ENCODE results near the gene CCDC106.

The CCDC106 gene

DNA sequence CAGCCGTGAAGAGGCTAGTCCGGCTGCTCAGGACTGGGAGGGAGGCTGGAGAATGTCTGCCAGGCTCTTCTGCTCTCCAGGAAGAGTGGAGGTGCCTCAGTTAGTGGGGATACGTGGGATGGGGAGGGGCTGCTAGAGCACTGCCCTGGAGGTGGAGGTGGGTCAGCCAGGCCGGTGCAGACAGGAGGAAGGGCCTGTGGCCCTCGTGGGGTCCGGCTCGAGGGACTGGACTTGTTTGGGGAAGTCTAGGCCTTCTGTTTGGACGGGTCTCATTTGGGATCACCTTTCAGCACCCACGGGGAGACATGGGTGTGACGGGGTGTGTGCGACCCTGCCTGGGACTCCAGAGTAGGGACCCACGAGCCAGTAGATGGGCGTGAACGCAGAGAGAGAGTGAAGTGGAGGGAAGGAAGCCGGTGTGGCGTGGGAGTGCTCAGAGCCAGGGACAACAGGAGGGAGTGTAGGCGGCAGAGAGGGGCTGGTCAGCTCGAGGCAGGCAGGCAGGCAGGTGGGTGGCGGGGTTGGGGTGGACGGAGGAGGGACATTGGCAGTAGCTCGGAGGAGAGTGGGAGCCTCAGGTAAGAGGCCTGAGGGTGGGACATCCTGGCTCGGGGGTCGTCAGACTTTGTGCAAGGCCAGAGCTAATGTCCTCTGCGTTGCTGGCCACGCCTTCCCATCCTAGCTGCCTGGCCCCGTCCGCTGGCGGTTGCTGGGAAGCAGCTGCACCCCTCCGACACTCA, 38.5 kb downstream of the CCDC106 start:
- no peak for DNase-seq

DNA sequence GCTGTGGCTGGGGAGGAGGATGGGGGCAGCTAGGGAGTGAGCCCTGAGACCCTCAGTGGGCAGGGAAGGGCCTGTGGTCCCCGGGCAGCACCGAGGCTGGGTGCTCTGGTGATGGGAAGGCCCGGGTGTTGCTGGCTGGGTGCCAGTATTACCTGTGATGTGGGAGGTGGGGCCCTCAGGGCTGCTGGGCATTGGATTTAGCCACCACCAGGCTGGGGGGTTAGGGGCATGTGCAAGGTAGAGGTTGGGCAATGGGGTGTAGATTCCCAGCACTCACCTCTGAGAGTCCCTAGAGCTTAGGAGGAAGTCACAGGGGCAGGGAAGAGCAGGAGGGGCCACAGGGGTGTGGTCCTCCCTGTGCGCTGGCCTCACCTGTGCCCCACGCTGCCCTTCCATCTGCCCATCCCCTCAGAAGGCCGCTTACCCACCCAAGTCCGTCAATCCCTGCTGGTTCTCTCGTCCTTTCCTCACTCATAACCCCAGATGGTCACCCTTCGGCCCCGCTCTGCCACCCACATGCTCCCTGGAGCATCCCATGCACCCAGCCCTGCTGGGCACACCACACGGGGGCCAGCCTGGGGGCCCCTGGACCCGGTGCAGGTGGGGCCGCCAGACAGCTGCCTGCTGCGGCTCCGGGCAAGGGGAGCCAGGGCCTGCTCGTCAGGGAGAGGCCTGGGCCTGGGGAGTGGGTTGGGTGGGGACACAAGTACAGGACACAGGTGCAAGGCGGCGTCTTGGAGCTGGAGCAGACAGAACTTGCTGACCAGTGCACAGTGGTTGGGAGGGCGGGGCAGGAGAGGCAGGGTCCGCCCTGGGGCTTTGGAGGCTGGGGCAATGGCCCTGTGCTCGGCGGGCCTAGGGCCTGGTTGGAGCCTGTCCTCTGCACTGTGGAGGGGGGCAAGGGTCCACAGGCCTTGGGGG, 39.5 kb downstream of the CCDC106 start:
- no peak for DNase-seq

DNA sequence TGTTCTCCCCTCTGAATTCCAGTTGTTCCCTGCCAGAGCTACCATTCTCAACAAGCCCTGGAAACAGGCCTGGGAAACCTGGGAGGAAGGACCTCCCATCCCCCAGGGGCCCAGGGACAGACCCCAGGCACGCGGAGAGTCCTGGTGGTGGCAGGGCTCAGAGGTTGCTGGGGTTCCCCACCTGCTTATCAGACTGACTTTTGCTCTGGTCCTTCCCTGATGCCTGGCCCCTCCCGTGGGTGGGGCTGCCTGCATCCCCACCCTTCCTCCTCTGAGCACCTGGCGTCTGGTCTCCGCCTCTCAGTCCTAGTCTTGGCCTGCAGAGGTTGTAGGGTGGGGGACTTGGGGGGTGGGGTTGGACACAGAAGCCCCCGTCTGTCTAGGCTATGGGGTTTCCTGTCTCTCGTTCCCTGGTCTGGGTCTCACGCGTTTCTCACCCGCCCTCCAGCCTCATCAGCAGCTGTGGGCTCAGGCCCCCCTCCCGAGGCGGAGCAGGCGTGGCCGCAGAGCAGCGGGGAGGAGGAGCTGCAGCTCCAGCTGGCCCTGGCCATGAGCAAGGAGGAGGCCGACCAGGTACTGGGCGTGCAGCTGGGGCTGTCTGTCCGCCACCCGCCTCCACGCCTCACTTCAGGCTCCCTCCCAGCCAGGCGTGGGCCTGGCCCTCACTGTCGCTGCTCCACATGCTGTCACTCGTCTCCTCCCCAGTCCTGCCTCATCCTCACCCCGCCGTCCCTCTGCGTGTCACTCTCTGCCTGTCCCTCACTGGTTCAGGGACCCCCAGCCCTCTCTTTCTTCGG, 40.6 kb downstream of the CCDC106 start:
- no peak for DNase-seq

DNA sequence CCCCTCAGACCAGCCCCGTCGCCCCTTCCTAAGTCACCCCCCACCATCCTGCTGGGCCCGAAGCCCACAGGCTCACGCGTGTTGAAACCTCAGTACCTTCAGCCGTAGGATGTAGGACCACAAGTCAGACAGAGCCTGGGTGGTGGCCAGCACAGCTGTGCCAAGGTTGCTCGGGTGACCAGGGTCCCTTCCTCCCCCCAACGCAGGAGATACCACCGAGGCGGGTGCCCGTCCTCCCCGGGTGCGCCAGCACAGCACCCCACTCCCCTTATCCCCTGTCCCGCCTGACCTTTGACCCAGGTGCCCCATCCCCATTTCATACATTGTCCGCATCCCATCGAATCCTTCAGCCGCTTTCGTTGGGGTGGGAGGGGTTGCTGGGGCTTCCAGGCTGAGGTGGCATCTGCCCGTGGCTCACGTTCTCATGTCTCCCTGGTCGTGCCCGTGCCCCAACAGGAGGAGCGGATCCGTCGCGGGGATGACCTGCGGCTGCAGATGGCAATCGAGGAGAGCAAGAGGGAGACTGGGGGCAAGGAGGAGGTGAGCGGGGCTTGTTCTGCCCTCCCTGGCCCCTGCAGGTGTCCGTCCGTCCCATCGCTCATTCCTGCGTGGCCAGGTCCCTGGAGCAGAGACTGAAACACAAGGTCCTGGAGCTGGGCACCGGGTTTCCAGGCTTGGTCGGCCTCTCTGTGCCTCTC, 41.5 kb downstream of the CCDC106 start:
- DNase-seq, result no peak

DNA sequence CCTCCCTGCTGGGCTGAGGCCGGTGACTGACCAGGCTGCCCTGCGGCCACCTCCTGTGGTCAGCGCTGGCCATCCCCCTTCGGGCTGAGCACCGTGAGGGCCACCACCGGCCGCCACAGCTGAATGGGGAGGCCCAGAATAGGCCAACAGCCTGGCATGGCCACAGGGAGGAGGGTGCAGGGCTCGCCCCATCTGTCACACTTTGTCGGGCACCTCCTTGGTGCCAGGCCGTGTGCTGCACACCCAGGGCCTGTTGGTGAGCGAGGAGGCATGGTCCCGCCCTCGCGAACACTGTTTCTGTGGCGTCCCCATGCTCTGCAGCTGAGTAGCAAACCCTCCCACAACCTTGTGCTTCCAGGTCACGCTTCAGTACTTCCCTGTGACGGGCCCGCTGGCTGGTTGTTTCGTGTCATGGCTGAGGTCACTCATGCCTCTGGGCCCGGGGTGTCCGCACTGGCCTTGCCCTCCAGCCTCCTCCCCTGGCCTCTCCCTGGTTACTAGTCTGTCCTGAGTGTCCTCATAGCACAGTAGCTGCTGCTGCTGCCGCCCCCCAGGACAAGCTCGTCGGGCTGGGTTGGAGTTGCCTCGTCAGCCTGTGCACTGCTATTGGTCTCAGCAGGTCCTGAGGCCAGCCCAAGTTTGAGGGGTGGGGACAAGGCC, 42.2 kb downstream of the CCDC106 start:
- DNase-seq, result no peak

DNA sequence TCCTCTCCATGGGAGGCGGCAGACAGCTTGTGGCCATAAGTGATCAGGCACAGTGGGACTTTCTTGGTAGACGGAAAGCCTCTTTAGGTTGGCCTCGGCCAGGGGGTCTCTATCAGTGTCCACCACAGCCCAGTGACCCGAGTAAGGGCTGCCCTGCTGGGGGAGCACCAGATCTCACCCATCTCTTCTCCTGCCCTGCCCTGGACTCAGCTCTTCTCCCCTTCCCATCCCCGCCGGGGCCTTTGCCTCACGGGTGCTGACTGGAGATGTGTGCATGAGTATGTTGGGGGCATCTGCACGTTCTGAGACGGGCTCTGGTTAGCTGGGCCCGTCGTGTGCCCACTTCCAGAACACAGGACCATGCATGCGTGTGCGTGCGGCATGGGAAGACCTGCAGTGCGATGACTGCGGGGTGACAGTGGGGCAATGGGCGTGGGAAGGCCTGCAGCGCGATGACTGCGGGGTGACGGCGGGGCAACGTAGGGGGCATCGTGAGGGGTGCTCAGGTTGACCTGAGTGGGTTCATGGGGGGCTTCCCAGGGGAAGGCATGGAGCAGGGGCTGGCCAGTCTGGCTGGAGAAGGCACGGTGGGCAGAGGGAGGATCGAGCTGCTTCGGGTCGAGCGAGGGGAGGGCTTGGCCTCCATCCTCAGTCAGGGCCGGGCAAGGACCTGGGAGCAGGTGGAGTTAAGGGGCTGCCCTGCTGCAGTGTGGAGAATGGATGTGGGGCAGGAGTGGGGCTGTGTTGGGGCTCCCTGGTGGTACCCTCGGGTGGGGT, 42.9 kb downstream of the CCDC106 start:
- no peak for DNase-seq

DNA sequence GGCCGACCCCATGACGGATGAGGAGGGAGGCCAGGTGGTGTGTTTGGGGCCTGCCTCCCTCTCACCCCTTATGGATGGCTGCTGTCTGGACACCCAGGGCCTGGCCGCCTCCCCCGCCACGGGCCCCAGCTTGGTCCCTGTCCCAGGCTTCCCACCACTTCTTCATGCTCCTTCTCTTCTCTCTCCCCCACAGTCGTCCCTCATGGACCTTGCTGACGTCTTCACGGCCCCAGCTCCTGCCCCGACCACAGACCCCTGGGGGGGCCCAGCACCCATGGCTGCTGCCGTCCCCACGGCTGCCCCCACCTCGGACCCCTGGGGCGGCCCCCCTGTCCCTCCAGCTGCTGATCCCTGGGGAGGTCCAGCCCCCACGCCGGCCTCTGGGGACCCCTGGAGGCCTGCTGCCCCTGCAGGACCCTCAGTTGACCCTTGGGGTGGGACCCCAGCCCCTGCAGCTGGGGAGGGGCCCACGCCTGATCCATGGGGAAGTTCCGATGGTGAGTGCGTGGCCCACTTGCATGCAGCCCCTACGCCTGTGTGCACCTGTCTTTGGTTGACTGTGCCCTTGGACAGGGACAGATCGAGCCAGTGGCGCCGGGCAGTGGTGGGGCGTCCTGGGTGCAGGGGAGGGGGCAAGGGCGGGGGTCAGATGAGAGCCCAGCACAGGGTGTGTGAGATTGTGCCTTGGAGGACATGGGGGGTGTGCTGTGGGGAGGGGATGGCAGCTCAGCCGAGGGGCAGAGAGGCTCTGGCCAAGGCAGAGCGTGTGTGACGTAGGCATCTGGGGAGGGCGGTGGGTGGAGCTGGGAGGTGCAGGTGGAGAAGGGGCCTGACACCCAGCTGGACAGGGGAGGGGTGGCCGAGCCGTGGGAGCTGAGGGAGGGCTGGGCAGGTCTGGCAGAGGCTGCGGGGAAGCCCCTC, 43.8 kb downstream of the CCDC106 start:
- no peak for DNase-seq

DNA sequence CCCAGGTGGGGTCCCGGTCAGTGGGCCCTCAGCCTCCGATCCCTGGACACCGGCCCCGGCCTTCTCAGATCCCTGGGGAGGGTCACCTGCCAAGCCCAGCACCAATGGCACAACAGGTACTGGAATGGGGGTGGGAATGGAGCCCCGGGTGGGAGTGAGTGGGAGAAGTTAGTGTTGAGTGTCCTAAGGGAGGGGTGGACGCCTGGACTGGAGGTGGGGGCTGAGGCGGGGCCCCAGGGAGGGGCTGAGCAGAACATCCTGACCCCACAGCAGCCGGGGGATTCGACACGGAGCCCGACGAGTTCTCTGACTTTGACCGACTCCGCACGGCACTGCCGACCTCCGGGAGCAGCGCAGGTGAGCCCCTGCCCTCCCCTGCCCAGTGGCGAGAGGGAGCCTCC, 44.7 kb downstream of the CCDC106 start:
- no peak for DNase-seq

DNA sequence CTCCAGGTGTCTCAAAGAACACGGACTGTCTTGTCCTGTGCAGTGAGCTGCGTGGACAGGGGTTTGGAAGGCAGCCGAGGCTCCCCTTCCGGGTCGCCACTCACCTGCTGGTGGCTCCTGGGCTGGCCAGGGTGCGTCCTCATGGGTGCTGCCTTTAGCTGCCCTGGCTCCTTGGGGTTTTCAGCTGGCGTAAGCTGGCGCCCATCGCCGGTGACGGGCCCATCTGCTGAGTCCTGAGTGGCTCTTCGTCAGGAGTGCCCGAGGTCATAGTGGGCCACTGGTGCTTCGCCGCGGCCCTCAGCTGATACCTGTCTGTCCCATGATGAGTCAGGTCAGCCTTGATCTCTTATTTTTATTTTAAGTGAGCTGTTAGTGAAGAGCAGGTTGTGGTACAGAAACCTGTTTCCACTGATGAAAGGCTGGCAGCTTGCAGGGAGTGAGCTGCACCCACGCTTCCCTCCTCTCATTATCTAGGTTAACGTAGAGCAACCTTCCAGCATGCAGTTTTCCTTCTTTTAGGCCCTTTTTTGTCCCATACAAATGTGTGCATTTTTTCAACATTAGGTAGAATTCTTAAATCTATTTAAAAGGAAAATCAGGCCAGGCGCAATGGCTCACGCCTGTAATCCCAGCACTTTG, 45.4 kb downstream of the CCDC106 start:
- DNase-seq, result no peak

DNA sequence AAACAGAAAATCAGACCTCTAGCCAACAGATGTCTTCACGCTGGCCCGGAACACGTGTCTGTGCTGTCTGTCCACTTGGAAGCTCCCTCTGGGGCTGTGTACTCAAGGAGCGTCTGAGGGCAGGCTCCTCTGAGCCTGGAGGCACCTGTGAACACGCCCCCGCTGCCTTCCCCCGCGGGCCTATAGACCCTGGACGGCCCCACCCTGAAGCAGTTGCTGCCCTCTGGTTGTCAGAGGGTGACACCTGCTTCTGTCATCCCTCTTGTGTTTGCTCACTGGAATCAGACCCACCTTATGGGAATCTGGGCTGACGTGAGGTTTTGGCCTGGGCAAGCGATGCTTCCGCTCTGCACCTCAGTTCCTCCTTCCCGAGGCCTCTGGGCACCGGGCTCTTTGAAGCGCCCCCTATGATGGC, 46.2 kb downstream of the CCDC106 start:
- DNase-seq, result no peak

DNA sequence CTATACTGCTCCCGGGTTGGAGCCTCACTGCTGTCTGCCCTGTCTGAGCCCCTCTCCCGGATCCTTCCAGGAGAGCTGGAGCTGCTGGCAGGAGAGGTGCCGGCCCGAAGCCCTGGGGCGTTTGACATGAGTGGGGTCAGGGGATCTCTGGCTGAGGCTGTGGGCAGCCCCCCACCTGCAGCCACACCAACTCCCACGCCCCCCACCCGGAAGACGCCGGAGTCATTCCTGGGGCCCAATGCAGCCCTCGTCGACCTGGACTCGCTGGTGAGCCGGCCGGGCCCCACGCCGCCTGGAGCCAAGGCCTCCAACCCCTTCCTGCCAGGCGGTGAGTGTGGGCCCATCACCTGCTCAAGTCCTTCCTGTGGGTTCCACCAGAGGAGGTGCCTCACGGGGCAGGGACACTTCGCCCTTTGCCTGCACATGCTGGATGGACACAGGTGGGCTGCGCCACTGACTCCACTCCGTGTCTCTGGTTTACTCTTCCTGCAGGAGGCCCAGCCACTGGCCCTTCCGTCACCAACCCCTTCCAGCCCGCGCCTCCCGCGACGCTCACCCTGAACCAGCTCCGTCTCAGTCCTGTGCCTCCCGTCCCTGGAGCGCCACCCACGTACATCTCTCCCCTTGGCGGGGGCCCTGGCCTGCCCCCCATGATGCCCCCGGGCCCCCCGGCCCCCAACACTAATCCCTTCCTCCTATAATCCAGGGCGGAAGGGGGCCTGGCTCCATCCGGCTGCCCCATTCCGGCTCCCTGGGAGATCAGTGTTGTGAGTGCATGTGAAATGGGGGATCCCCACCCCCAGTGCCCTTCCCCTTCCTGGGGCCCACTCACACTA, 46.9 kb downstream of the CCDC106 start:
- no peak for DNase-seq

DNA sequence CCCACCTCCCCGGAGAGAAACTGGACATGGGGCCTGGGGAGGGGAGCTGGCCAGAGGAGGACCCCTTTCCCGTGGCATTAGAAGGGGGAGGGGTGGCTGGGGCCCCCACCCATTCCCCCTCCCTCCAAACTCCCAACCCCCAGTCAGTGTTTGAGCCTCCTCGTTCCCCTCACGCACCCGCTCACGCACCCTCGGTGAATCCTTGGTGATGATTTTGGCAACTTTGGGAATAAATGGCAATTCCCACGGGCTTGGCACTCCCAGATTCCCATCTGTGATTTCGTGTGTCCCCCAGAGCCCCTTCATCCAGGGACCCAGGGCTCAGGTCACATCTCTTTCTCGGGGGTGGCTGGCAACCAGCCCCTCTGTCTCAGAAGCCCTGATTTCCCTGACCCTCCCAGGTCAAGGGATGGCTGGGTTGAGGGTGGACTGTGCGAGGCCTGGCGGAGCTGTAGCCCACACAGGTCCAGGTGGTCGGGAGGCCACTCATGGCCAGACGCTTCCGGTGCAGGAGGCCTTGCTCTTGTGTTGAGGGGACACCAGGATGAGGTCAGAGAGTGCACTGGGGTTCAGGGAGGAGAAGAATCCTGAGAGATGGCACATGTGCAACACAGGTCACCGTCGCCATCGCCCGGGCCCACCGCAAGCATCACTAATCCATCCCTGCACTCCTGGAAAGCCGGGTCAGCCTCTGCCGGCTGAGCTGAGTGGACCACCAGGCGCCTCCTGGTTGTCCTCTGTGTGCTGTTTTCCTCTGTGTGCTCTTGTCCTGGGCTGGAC, 47.7 kb downstream of the CCDC106 start:
- DNase-seq, result no peak

DNA sequence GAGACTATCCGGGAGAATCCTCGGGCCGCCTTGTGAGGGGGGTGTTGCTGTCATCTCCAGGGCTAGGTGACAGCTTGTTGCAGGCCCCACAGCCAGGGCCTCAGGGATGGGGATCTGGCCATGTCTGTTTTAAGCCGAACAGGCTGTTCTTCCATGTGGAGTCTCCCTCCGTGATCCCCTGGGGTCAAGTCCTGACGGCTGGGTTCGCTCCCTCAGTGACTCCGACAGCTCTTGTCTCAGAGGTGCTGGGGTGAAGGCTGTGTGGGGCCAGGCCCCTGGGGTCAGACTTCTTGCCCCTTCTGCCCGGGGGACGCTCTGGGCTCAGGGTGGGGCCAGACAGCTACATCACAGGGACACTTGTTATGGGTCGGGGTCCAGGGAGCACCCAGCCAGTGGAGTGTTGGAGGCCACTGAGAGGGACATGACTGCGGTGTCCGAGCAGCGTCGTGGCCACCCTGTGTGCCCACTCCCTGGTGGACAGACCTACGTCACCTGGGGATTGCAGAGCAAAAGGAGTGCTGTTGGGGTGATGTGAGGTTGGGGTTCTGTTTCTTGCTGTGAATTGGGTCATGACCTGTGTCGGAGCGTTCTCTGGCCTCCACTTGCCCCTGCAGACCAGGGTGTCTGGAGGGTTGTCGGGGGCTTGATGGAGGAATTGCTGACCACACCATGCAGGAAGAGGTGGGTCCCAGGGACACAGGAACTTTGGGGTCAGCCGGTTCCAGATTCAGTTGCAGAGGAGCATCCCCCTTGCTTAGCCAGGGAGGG, 48.5 kb downstream of the CCDC106 start:
- no peak for DNase-seq

DNA sequence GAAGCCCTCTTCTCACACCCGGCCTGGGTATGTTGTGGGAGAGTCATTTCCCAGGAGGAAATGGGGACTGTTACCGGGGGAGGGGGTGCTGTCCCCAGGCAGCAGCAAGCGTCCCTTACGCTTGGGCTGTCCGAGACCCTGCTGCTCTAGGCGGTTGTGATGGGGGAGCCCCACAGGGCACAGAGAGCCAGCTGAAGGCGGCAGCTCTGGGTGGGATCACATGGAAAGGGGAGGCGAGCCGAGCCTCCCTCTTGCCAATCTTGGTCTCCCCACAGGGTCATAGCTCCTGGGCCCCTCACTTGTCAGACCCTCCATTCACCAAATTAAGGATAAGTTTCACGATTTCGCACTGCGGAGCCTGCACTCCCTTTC, 49.0 kb downstream of the CCDC106 start:
- DNase-seq, result no peak

DNA sequence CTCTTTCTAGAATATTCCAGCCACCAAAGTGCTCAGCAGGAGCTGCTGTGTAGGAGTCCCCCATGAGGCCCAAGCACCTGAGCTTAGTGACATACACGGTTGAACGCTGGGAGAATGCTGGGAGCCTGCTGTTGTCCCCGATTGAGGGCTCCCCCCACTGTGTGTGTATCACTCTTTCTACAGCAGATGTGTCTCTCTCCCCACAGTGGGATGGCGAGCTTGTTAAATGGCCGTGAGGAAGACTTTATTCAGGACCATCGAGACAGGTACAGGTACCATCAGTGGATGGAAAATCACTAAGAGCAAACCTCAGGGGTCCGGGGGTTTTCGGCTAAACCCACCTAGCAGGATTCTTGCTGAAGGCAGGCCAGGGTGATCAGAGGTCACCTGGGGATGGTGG, 49.7 kb downstream of the CCDC106 start:
- DNase-seq, result no peak

DNA sequence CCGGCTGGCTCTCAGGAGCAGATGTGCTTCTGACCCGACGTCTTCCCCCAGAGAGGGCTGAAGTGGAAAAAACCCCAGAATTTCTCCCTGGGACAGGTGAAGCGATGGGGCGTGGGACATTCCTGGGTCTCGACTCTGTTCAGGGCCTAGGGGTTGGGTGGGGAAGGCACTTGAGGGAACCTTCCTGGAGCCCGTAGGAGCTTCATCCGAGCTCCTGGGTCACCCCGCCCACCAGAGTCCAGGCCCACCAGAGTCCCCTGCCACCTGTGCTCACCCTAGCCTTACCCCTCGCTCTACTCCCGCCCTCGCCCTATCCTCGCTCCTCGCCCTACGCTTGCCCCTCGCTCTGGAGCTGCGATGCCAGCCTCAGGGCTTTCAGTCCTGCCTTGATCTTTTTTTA, 50.2 kb downstream of the CCDC106 start:
- no peak for DNase-seq

DNA sequence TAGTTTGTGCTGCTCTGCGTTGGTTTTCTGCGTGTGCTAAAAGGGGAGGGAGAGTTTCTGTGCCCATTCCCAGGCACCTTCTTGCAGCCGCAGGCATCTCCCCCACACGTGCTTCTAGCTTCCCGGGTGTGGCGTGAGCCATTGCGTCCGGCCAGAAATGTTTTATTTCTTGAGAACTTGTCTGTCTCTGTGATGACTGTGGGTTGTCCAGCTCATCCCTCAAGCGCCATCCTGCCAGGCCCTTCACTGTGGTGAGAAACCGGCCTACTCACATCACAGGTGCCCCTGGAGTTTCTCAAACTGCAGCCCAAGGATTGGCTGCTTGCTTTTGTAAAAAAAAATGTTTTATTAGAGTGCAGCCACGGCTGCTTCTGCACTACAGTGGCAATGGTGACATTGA, 51.2 kb downstream of the CCDC106 start:
- no peak for DNase-seq

Data from activated CD8-positive, alpha-beta memory T cell treated with anti-CD3 and anti-CD28 coated beads, Interleukin-2, amount 50 U/mL, for 4 hours (primary cell).